Astrocyte (in vitro differentiated cells and primary cell): ENCODE measurements around the gene ARHGAP4. TPM values are rescaled to one million over a fixed set of nuclear protein-coding genes. Genes with fewer than 3 reads are reported as not detected.

Experiments
- DNase-seq: peaks from one replicate; pipeline ENCODE4 v3.0.0-alpha.2; 2010; ENCODE audit warnings: low read depth
- FAIRE-seq: peaks from 2 replicates; lab custom pipeline; 2011; peaks lifted over from hg19 to GRCh38; lab: Jason Lieb, UNC
- H2AFZ ChIP-seq: 2 replicates; pipeline ENCODE4 v1.6.0; 2012; ENCODE audit warnings: low read depth, low read length, inconsistent platforms
- H3K27ac ChIP-seq: 2 replicates; pipeline ENCODE4 v1.5.1; 2011; ENCODE audit warnings: low read depth, low read length, inconsistent platforms
- H3K27me3 ChIP-seq: 2 replicates; pipeline ENCODE4 v1.6.0; 2011; ENCODE audit warnings: low read length, inconsistent platforms; ENCODE audit not compliant: insufficient read depth
- H3K36me3 ChIP-seq: 2 replicates; pipeline ENCODE4 v1.5.1; 2011; ENCODE audit warnings: low read length, inconsistent platforms; ENCODE audit not compliant: insufficient read depth
- H3K4me1 ChIP-seq: 2 replicates; pipeline ENCODE4 v1.5.1; 2011; ENCODE audit warnings: low read length, inconsistent platforms; ENCODE audit not compliant: insufficient read depth
- H3K4me2 ChIP-seq: 2 replicates; pipeline ENCODE4 v1.6.0; 2012; ENCODE audit warnings: low read length, inconsistent platforms
- H3K4me3 ChIP-seq: 2 replicates; pipeline ENCODE4 v1.5.1; 2011; ENCODE audit warnings: low read depth, mild to moderate bottlenecking, low read length, inconsistent platforms; ENCODE audit not compliant: insufficient read depth
- H3K79me2 ChIP-seq: 2 replicates; pipeline ENCODE4 v1.6.0; 2012; ENCODE audit warnings: mild to moderate bottlenecking, low read length, inconsistent platforms; ENCODE audit not compliant: insufficient read depth
- H3K9ac ChIP-seq: 2 replicates; pipeline ENCODE4 v1.6.0; 2012; ENCODE audit warnings: mild to moderate bottlenecking, low read length, inconsistent platforms
- H3K9me3 ChIP-seq: 2 replicates; pipeline ENCODE4 v1.5.1; 2012; ENCODE audit warnings: low read depth, mild to moderate bottlenecking, low read length, inconsistent platforms; ENCODE audit not compliant: insufficient read depth
- H4K20me1 ChIP-seq: 2 replicates; pipeline ENCODE4 v1.6.0; 2012; ENCODE audit warnings: low read length, inconsistent platforms; ENCODE audit not compliant: insufficient read depth
- H3K27ac Mint-ChIP-seq: one replicate; pipeline ENCODE4 v1.8.0; 2021; ENCODE audit warnings: mild to moderate bottlenecking, mixed read lengths; ENCODE audit not compliant: unreplicated experiment
- H3K27me3 Mint-ChIP-seq: one replicate; pipeline ENCODE4 v1.8.0; 2021; ENCODE audit warnings: low read depth, mixed read lengths; ENCODE audit not compliant: unreplicated experiment
- H3K36me3 Mint-ChIP-seq: one replicate; pipeline ENCODE4 v1.8.0; 2021; ENCODE audit warnings: low read depth, mixed read lengths; ENCODE audit not compliant: unreplicated experiment
- H3K4me1 Mint-ChIP-seq: one replicate; pipeline ENCODE4 v1.8.0; 2021; ENCODE audit warnings: low read depth, mixed read lengths; ENCODE audit not compliant: unreplicated experiment
- H3K4me3 Mint-ChIP-seq: one replicate; pipeline ENCODE4 v1.8.0; 2021; ENCODE audit warnings: mild to moderate bottlenecking, moderate library complexity, mixed read lengths; ENCODE audit not compliant: unreplicated experiment
- H3K9me3 Mint-ChIP-seq: one replicate; pipeline ENCODE4 v1.8.0; 2021; ENCODE audit warnings: mild to moderate bottlenecking, mixed read lengths; ENCODE audit not compliant: unreplicated experiment
- CTCF ChIP-seq: IDR thresholded peaks from 2 replicates; pipeline ENCODE4 v1.5.1; 2011; ENCODE audit warnings: low read depth, mild to moderate bottlenecking, inconsistent platforms, low read length, moderate library complexity; ENCODE audit not compliant: insufficient read depth
- EZH2 ChIP-seq: IDR thresholded peaks from 2 replicates; pipeline ENCODE4 v1.6.1; 2012; ENCODE audit warnings: mild to moderate bottlenecking, low read length, inconsistent platforms; ENCODE audit not compliant: insufficient read depth
- total RNA-seq: library from RNA; stranded (reverse); gene quantifications from 2 replicates; pipeline ENCODE4 v1.2.1, GENCODE V29; 2021

ARHGAP4 gene
- total RNA-seq, 1 donor from 2014 or later: 3.9 TPM

DNA sequence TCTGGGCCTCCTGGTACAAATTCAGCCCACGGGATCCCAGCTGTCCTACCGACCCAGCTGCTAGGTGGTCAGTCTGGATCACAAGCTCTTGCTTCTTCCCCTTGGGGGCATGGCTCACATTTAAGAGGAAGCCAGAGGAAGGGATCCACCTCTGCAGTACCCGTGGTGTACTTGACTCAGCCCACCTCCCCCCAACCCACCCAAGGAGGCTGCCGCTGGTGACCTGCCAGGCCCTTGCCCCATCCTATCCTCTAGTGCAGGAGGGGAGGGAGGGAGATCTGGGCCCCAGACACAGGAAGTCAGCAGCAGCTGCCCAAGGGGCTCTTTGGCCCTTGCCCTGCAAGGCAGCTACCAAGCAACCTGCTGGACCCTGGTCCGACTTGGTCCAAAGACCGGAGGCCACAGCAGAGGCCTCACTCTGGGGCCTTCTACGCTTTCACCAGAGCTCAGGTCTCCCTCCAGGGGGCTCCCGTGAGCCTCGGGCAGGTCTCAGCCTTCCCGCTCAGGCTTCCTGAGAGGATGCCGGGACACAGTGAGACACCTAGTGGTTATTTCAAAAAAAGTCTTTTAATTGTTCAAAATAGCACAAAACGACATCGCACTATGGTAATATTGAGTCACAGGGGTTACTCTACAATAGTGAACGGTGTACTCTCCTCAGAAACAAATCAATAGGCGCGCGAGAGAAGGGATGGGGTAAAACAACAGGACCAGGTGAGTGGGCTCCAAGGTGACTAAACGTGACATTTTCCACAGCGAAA, 21.1 kb upstream of the ARHGAP4 start:
- H3K4me1 Mint-ChIP-seq: peaks cover 5% of the 10 kb centered on the region
- Histone ChIP-seq H2AFZ (no peak overlapping the region), H3K9ac (no peak overlapping the region), H3K4me1 (no peaks in the 10 kb centered on the region), H3K9me3 (no peaks in the 10 kb centered on the region), H3K4me2 (no peak overlapping the region), H4K20me1 (no peaks in the 10 kb centered on the region), H3K36me3 (peaks cover 3% of the 10 kb centered on the region), H3K27ac (no peak overlapping the region), H3K27me3 (no peaks in the 10 kb centered on the region), H3K79me2 (no peaks in the 10 kb centered on the region), H3K4me3 (no peak overlapping the region)
- H3K27me3 Mint-ChIP-seq: no peaks in the 10 kb centered on the region
- H3K4me3 Mint-ChIP-seq: no peak overlapping the region
- DNase-seq (peak; percentile 47), FAIRE-seq (peak; percentile 97)
- H3K9me3 Mint-ChIP-seq: no peaks in the 10 kb centered on the region
- H3K27ac Mint-ChIP-seq: peak overlapping the region; percentile 69
- H3K36me3 Mint-ChIP-seq: peaks cover 2% of the 10 kb centered on the region
- TF ChIP-seq CTCF: peak; percentile 61
- TF ChIP-seq EZH2: no peak

DNA sequence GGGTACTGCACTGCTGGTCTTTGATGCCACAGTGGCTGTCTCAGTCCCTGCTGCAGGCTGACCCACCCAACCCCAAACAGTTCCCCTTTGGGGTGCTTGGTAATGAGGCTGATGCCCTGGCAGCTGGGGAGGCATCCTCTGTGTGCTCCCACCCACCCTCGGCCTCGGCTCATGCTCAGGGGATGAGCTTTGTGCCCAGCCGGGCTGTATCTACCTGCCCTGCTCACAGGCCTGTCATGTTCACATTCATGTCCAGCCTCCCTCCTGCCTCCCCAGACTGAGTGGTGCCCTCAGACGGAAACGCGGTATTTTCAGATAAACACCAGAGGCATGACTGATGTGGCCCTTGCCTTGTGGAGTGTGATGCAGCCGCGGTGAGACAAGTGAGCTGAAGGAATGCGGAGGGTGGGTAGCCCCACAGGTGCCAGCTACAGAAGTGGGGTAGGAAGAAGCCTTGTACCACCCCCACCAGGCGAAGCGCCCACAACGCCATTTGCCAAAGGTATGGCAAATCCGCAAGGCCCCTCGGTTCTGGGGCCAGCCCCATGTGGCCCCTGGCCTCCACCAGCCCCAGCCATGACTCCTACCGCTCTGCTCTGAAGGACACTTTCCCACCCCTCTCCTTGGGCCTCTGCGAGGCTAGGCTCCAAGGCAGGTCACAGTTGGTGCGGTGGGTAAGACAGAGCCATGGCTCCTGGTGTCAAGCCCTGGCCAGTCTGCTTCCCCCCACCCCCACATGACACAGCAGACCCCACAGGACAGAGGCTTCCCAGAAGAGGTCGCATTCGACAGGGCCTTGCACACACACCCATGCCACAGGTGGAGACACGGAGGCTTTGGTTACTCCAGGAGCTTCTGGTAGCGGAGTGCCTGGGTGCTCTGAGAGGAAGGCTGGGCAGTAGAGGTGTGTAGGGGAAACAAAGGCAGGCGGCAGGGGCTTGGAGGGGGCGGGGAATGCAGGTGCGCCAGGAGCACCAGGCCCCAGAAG, 20.2 kb upstream of the ARHGAP4 start:
- Histone ChIP-seq H2AFZ (no peak overlapping the region), H4K20me1 (no peaks in the 10 kb centered on the region), H3K27ac (no peak overlapping the region), H3K79me2 (no peaks in the 10 kb centered on the region), H3K4me2 (no peak overlapping the region), H3K4me1 (no peaks in the 10 kb centered on the region), H3K4me3 (no peak overlapping the region), H3K36me3 (peaks cover 3% of the 10 kb centered on the region), H3K27me3 (no peaks in the 10 kb centered on the region), H3K9me3 (no peaks in the 10 kb centered on the region), H3K9ac (no peak overlapping the region)
- H3K27ac Mint-ChIP-seq: no peak overlapping the region
- H3K4me1 Mint-ChIP-seq: peaks cover 5% of the 10 kb centered on the region
- DNase-seq: no peak
- TF ChIP-seq CTCF (no peak), EZH2 (no peak)
- no peak overlapping the region for H3K4me3 Mint-ChIP-seq
- H3K9me3 Mint-ChIP-seq: no peaks in the 10 kb centered on the region
- no peak for FAIRE-seq
- peaks cover 2% of the 10 kb centered on the region for H3K36me3 Mint-ChIP-seq
- no peaks in the 10 kb centered on the region for H3K27me3 Mint-ChIP-seq
